NB4 (cell line): ENCODE measurements around the gene PPM1B.

ENCODE experiments used
- MYC ChIP-seq: IDR thresholded peaks from 2 replicates; pipeline ENCODE4 v1.6.1; 2011; ENCODE audit warnings: low read depth, low read length
- POLR2A ChIP-seq: IDR thresholded peaks from 2 replicates; pipeline ENCODE4 v1.6.1; 2011; ENCODE audit warnings: mild to moderate bottlenecking; ENCODE audit not compliant: insufficient read length; ENCODE audit errors: extremely low read depth
- TF ChIP-seq, protein P1 (sequence below): IDR thresholded peaks from one replicate; pipeline ENCODE4 v1.5.1; 2012; ENCODE audit warnings: low read depth, low read length

DNA sequence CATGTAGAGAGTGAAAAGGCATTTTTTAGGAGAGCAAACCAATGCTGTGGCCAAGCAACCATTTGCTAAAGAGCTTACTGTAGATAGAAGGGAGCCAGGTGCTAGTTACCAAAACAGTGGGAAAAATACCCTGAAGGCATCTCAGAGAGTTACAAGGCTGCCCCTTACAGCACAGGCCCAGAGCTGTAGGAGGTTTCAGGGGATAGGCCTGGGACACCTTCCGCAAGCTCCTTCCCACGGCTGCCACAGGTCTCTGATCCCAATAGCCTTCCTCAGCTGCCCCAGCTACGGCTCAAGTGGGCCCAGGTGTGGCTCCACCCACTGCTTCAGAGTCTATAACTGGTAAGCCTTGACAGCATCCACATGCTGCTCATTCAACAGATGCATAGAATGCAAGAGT is 18.2 kb upstream of the PPM1B start:
- TF ChIP-seq POLR2A (no peak), MYC (no peak)
- TF ChIP-seq, protein P1, sequence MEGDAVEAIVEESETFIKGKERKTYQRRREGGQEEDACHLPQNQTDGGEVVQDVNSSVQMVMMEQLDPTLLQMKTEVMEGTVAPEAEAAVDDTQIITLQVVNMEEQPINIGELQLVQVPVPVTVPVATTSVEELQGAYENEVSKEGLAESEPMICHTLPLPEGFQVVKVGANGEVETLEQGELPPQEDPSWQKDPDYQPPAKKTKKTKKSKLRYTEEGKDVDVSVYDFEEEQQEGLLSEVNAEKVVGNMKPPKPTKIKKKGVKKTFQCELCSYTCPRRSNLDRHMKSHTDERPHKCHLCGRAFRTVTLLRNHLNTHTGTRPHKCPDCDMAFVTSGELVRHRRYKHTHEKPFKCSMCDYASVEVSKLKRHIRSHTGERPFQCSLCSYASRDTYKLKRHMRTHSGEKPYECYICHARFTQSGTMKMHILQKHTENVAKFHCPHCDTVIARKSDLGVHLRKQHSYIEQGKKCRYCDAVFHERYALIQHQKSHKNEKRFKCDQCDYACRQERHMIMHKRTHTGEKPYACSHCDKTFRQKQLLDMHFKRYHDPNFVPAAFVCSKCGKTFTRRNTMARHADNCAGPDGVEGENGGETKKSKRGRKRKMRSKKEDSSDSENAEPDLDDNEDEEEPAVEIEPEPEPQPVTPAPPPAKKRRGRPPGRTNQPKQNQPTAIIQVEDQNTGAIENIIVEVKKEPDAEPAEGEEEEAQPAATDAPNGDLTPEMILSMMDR, result no peak
